Stimulated activated CD8-positive, alpha-beta memory T cell treated with anti-CD3 and anti-CD28 coated beads, Interleukin-4, amount 100 ng/mL, for 24 hours (primary cell): ENCODE results near the gene MND1.

Source experiments
- DNase-seq: peaks from one replicate; pipeline ENCODE4 v3.0.0-alpha.2; 2020; ENCODE audit warnings: low read depth

Gene MND1

DNA sequence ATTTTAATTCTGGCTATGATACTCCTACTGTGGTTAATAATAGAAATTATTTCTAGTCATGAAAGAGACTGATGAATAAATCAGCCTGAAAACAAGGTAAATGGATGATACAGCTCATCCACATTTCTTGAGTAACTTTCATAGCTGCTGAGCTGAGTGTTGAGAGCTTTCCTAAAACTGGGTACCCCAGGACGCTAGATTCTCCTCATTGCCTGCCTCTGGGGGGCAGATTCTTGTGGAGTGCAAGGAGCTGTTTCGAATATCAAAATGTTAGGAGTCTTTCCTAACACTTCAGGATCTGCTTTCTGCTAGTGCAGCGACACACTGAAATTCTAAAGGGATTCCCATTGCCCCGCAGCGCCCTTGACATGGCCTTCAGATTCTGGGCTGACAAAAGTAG is 2.1 kb downstream of the MND1 start:
- DNase-seq, result no peak

- no peak for DNase-seq
Measured at GRCh38 chr4:153347117-153347516, 2.6 kb downstream of the MND1 start.

GRCh38 chr4:153348006-153348405 is 3.5 kb downstream of the MND1 start:
- DNase-seq, result no peak

DNA sequence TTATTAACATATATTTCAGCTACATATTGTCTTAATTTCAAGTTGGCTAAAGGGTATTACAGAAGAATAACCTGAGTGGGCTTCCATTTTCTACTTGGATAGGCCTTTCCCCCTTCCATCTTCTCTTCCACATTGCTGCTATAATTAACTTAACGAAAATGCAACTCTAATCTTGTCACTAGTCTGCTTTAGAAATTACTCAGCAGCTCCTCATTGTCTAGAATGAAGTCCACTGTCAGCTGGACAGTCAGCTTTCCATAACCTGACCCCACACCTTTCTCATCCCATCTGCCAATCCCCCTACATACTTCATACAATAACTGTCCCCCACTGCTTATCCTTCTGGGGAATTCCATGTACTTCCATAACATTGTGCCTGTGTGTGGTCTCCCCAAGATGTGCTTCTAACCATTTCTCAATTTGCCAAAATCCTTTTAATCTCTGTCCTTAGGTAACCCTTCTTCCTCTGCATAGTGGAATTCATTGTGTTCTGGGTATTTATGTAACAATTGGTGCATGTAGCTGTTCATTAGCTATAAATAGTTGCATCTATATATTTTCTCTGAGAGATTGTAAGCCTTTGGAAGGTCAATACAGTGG is 4.8 kb downstream of the MND1 start:
- no peak for DNase-seq

DNA sequence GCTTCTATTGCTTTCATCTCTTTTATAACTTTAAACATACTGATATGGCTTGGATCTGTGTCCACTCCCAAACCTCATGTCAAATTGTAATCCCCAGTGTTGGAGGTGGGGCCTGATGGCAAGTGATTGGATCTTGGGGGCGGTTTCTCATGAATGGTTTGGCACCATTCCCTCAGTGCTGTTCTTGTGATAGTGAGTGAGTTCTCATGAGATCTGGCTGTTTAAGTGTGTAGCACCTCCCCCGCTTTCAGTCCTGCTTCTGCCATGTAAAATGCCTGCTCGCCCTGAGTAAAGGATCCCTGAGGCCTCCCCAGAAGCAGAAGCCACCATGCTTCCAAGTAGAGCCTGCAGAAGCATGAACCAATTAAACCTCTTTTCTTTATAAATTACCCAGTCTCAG is 17.7 kb downstream of the MND1 start:
- no peak for DNase-seq

GRCh38 chr4:153364061-153364460 is 19.6 kb downstream of the MND1 start:
- no peak for DNase-seq

- no peak for DNase-seq
Measured at GRCh38 chr4:153365003-153365402, 20.5 kb downstream of the MND1 start.

DNA sequence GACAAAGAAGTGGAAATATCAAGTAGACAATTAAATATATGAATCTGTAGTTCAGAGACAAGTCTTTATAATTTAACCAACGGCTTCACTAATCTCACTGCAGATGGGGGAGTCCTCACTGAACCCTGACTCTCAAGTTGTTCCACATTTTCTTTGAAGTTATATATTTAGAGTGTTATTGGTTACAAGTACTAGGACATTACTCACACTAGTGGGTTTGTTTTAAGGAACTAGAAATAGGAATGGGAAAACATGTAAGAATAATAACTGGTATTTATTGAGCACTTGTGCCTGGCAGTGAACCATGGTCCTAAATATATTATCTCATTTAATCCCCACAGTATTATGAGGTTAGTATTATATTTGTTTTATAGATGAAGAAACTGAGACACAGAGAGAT is 22.0 kb downstream of the MND1 start:
- DNase-seq, result no peak

- DNase-seq, result no peak
Measured at GRCh38 chr4:153367092-153367491, 22.6 kb downstream of the MND1 start.

DNA sequence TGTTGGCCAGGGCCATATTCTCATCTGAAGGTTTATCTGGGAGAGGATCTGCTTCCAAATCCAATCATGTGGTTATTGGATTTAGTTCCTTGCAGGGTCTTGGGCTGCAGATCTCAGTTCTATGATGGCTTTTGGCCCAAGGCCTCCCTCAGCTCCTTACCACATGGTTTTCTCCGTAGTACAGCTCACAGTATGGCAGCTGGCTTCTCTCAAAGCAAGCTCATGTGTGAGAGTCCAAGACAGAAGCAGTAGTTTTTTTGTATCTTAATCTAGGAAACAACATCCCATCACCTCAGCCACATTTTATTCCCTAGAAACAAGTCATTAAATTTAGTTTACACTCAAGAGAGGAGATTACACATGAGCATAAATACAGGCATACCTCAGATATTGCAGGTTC is 24.5 kb downstream of the MND1 start:
- DNase-seq, result no peak

DNA sequence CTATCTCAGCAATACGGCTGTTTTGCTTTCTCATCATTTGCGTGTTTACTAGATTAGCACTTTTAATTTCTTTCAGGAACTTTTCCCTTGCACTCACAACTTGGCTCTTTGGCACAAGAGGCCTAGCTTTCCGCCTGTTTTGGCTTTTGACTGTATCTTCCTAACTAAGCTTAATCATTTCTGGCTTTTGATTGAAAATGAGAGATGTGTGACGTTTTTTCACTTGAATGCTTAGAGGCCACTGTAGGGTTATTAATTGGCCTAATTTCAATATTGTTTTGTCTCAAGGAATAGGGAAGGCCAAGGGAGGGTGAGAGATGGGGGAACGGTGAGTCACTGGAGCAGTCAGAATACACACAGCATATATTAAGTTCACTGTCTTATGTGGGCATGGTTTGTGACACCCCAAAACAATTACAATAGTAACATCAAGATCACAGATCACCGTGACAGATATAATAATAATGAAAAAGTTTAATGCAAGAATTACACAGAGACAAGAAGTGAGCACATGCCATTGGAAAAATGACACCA is 27.3 kb downstream of the MND1 start:
- DNase-seq, result no peak

GRCh38 chr4:153372967-153373562 is 28.6 kb downstream of the MND1 start:
- DNase-seq, result no peak

- no peak for DNase-seq
Measured at GRCh38 chr4:153374442-153374841, 30.0 kb downstream of the MND1 start.

DNA sequence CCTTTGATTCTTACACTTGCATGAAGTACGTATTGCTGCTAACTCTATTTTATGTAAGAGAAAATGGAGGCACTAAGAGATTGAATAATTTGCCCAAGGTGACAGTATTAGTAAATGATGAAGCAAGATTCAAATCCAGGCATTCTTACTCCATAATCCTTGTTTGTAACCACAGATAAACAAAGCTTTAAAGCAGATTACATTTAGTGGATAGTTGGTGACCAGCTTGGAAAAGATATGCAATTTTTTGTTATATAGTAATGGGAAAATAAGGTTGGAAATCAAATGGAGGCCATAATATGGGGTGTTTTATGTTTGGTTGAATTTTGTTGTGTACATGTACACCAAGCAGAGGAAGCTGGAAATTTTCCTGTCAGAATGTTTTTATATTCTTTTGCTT is 30.8 kb downstream of the MND1 start:
- no peak for DNase-seq

DNA sequence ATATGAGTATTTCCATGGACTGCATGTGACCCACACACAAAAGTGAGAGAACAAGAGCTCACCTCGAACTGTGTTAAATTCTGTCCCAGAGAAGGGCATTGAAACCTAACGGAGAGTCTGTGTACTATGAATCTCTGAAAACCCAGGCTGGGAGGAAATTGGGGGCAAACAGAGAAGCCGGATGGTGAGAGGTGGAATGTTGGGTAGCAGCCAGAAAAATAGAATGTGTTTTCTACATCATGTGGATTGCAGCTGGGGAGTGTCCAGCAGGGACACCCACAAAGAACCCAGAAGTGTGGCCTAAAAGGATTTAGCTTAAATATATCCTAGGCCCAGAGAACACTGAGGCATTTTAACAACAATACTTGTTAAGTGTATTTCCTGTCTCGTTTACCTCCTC is 38.6 kb downstream of the MND1 start:
- DNase-seq, result no peak

DNA sequence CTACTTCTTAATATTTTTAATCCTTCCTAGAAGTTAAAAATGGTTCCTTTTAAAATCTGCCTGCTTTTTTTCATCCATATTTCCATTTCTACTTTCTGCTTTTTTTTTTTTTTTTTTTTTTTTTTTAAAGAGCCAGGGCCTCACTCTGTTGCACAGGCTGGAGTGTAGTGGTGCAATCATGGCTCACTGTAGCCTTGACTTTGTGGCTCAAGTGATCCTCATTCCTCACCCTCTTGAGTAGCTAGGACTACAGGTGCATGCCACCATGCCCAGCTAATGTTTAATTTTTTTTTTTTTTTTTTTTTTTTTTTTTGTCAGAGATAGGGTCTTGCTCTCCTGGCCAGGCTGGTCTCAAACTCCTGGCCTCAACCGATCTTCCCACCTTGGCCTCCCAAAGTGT is 39.7 kb downstream of the MND1 start:
- DNase-seq, result no peak

GRCh38 chr4:153385784-153386183 is 41.3 kb downstream of the MND1 start:
- no peak for DNase-seq

DNA sequence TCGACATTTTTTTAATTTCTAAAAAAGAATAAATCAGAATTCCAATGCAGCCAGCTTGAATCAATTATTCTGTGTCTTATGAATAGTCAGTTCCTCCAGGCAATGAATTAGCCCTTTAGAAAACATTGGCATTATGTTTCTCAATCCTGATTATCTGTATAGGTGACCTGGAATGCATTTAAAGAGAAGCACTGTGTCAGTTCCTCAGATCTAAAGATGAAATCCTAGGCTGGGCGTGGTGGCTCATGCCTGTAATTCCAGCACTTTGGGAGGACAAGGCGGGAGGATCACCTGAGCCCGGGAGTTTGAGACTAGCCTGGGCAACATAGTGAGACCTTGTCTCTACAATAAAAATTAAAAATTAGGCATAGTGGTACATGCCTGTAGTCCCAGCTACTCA is 43.5 kb downstream of the MND1 start:
- no peak for DNase-seq

DNA sequence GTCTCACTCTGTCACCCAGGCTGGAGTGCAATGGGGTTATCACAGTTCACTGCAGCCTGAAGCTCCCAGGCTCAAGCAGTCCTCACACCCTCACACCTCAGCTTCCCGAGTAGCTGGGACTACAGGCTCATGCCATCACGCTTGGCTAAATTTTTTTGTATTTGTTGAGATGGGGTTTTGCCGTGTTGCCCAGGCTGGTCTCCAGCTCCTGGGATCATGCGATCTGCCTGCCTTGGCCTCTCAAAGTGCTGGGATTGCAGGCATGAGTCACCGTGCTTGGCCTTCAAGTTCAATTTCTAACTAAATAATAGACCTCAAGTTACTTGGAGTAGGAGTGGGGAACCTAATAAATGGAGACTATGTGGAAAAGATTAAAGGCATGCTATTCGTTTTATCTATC is 48.9 kb downstream of the MND1 start:
- DNase-seq, result no peak

GRCh38 chr4:153394945-153395344 is 50.5 kb downstream of the MND1 start:
- no peak for DNase-seq

- DNase-seq, result no peak
Measured at GRCh38 chr4:153398713-153399112, 54.2 kb downstream of the MND1 start.

- DNase-seq, result no peak
Measured at GRCh38 chr4:153399358-153399757, 54.9 kb downstream of the MND1 start.

GRCh38 chr4:153401501-153401900 is 57.0 kb downstream of the MND1 start:
- no peak for DNase-seq

DNA sequence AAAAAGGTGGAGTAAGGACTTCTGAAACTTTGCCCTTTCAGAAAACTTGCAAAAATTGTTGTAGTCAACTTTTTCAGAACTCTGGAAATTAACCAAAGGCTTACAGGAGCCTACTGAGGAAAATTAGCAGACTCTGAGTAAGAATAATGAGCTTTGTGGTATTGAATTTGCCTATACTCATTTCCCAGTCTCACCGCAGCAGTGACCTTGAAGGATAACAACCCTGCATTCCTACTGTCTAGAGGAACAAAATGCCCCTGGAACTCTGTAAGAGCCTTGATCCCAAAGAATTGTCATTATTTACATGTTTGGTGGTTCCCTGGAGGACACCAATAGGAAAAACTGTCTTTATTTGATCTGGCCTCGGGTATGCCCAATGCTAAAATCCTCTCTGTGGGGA is 57.9 kb downstream of the MND1 start:
- DNase-seq, result no peak
